Upper lobe of right lung (tissue), 1 donor: ENCODE results near the gene PRR9. TPM values are rescaled to one million over a fixed set of nuclear protein-coding genes. Genes with fewer than 3 reads are reported as not detected.
"Not testable (repeated sequence)": the region's sequence is repeated elsewhere in the genome, so short reads cannot be mapped to it uniquely, and the experiment has no call there.

Source experiments
- ATAC-seq: fragments of 200-7000 bp; cut with Tn5 transposase; one replicate; pipeline ENCODE4 v1.9.1; 2020; ENCODE audit warnings: mild to moderate bottlenecking, moderate library complexity
- DNase-seq: peaks from one replicate; pipeline ENCODE4 v3.0.0-alpha.2; 2020
- H3K27ac ChIP-seq: fragments of 200-600 bp; one replicate; pipeline ENCODE4 v1.8.0; 2022
- H3K27me3 ChIP-seq: fragments of 200-600 bp; one replicate; pipeline ENCODE4 v1.8.0; 2022; ENCODE audit warnings: mild to moderate bottlenecking
- H3K36me3 ChIP-seq: fragments of 200-600 bp; one replicate; pipeline ENCODE4 v1.8.0; 2022
- H3K4me1 ChIP-seq: fragments of 200-600 bp; one replicate; pipeline ENCODE4 v1.8.0; 2022
- H3K4me3 ChIP-seq: fragments of 200-600 bp; one replicate; pipeline ENCODE4 v1.8.0; 2022; ENCODE audit warnings: mild to moderate bottlenecking
- H3K9me3 ChIP-seq: fragments of 200-600 bp; one replicate; pipeline ENCODE4 v1.8.0; 2022
- CTCF ChIP-seq: fragments of 200-600 bp; IDR thresholded peaks from one replicate; pipeline ENCODE4 v1.8.0; 2022; ENCODE audit warnings: antibody characterized with exemption
- intact Hi-C: fragments of 100-400 bp; cut with DNase I; formaldehyde crosslinking; loops from one replicate; pipeline ENCODE4 v1.11.0; 2022
- long read RNA-seq: library from polyadenylated mRNA; unstranded; transcript quantifications from one replicate; pipeline ENCODE4 v2.0.0, GENCODE V29; 2021
- total RNA-seq: library from RNA; stranded (reverse); fragmentation: NEBNext Ultra II Directional; extraction: Animal tissue kit (Norgen Biotek cat#: 25700); gene quantifications from one replicate; pipeline ENCODE4 v1.2.1, GENCODE V29; 2021
- donor health status: DM: no; HTN: yes; CAD: no; lungs with severe emphysema.

Gene PRR9
- total RNA-seq = not detected
- long read RNA-seq = 0 reads

- DNase-seq (no peak), ATAC-seq (no peak)
- Histone ChIP-seq H3K27ac (no peak within 1 kb of the TSS), H3K27me3 (no peaks in the 10 kb centered on the region), H3K4me1 (no peaks in the 10 kb centered on the region), H3K9me3 (no peaks in the 10 kb centered on the region), H3K36me3 (no peaks in the 10 kb centered on the region), H3K4me3 (no peak within 1 kb of the TSS)
- no peak for TF ChIP-seq CTCF
- intact Hi-C loops = no loop called here
Measured at GRCh38 chr1:153217212-153217611, at the start of gene PRR9. Gene PRR9, plus strand, starts transcription at chr1:153217584. Its CDS starts 561 bp downstream, at chr1:153218145.

- TF ChIP-seq CTCF = no peak
- no peaks in the 10 kb centered on the region for H3K27me3 ChIP-seq
Measured at GRCh38 chr1:153168686-153169085, 48.7 kb upstream of the PRR9 start.

GRCh38 chr1:153174624-153175023, 42.8 kb upstream of the PRR9 start:
- H3K36me3 ChIP-seq = no peaks in the 10 kb centered on the region
- TF ChIP-seq CTCF = no peak
- H3K27ac ChIP-seq = no peak overlapping the region
- no peaks in the 10 kb centered on the region for H3K4me1 ChIP-seq
- ATAC-seq = no peak
- intact Hi-C loops = no loop called here
- H3K9me3 ChIP-seq = no peaks in the 10 kb centered on the region
- DNase-seq = no peak
- no peaks in the 10 kb centered on the region for H3K27me3 ChIP-seq
- H3K4me3 ChIP-seq = no peak overlapping the region

More at GRCh38 chr1:153168686-153169085, 48.7 kb upstream of the PRR9 start:
- Histone ChIP-seq H3K4me1 (no peaks in the 10 kb centered on the region), H3K4me3 (no peak overlapping the region), H3K27ac (no peak overlapping the region), H3K9me3 (no peaks in the 10 kb centered on the region), H3K36me3 (no peaks in the 10 kb centered on the region)
- DNase-seq (no peak), ATAC-seq (no peak)
- intact Hi-C loops = no loop called here

GRCh38 chr1:153178922-153179321, 38.5 kb upstream of the PRR9 start:
- no peaks in the 10 kb centered on the region for H3K9me3 ChIP-seq
- no peaks in the 10 kb centered on the region for H3K4me1 ChIP-seq
- no peaks in the 10 kb centered on the region for H3K36me3 ChIP-seq
- no peak overlapping the region for H3K4me3 ChIP-seq
- ATAC-seq = no peak
- DNase-seq = no peak
- intact Hi-C loops = no loop called here
- no peak for TF ChIP-seq CTCF
- H3K27me3 ChIP-seq = no peaks in the 10 kb centered on the region
- H3K27ac ChIP-seq = no peak overlapping the region

- intact Hi-C loops = no loop called here
- H3K27me3 ChIP-seq = no peaks in the 10 kb centered on the region
- no peaks in the 10 kb centered on the region for H3K4me1 ChIP-seq
- H3K36me3 ChIP-seq = no peaks in the 10 kb centered on the region
- no peak overlapping the region for H3K27ac ChIP-seq
- DNase-seq (no peak), ATAC-seq (no peak)
- no peak for TF ChIP-seq CTCF
- no peaks in the 10 kb centered on the region for H3K9me3 ChIP-seq
- no peak overlapping the region for H3K4me3 ChIP-seq
Measured at GRCh38 chr1:153180556-153180955, 36.8 kb upstream of the PRR9 start.

- ATAC-seq, intact Hi-C loops, H3K36me3 ChIP-seq, H3K27ac ChIP-seq, H3K9me3 ChIP-seq, H3K4me3 ChIP-seq, DNase-seq, H3K4me1 ChIP-seq: not testable (repeated sequence)
- H3K27me3 ChIP-seq = peaks cover 16% of the 10 kb centered on the region
Measured at GRCh38 chr1:153188301-153188700, 29.1 kb upstream of the PRR9 start.
